Mononuclear cell (primary cell): Measurements from ENCODE around the gene MCRIP2. TPM values are rescaled to one million over a fixed set of nuclear protein-coding genes. Genes with fewer than 3 reads are reported as not detected.

Experiments
- H3K27me3 ChIP-seq: 2 replicates; pipeline ENCODE4 v1.6.0; 2011; ENCODE audit warnings: low read length, control low read depth; ENCODE audit not compliant: insufficient read depth
- H3K4me1 ChIP-seq: 2 replicates; pipeline ENCODE4 v1.5.1; 2011; ENCODE audit warnings: mild to moderate bottlenecking, low read length, control low read depth; ENCODE audit not compliant: insufficient read depth
- H3K4me3 ChIP-seq: 2 replicates; pipeline ENCODE4 v1.5.1; 2011; ENCODE audit warnings: mild to moderate bottlenecking, low read length, moderate library complexity
- H3K9me3 ChIP-seq: 2 replicates; pipeline ENCODE4 v1.5.1; 2011; ENCODE audit warnings: low read depth, mild to moderate bottlenecking, control low read depth, low read length
- total RNA-seq: library from RNA; depleted of rRNA; stranded (reverse); fragments of >200 nt; gene quantifications from one replicate; pipeline ENCODE4 v1.2.3, GENCODE V29; 2012

The MCRIP2 gene
- total RNA-seq, 1 donor = 18.5 TPM

GRCh38 chr16:694187-694862 is 52.7 kb downstream of the MCRIP2 start:
- H3K9me3 ChIP-seq = no peaks in the 10 kb centered on the region
- H3K4me3 ChIP-seq = peak overlapping the region; percentile 23
- peaks cover 29% of the 10 kb centered on the region for H3K4me1 ChIP-seq
- H3K27me3 ChIP-seq = peaks cover 26% of the 10 kb centered on the region

- Histone ChIP-seq H3K4me3 (peak overlapping the region; percentile 23), H3K27me3 (peaks cover 28% of the 10 kb centered on the region), H3K4me1 (peaks cover 25% of the 10 kb centered on the region), H3K9me3 (no peaks in the 10 kb centered on the region)
Observed at GRCh38 chr16:694863-695354, 53.3 kb downstream of the MCRIP2 start.

- Histone ChIP-seq H3K27me3 (peaks cover 31% of the 10 kb centered on the region), H3K4me1 (peaks cover 29% of the 10 kb centered on the region), H3K9me3 (no peaks in the 10 kb centered on the region), H3K4me3 (peak overlapping the region; percentile 23)
Observed at GRCh38 chr16:695355-696089, 53.9 kb downstream of the MCRIP2 start.

Other genes starting within 250 kb of the MCRIP2 start
- 15.0 TPM for gene NME4, start 244.6 kb upstream of the MCRIP2 start, total RNA-seq
- gene DECR2, start 239.9 kb upstream of the MCRIP2 start, total RNA-seq = 2.9 TPM
- 6.5 TPM for gene RAB11FIP3, start 216.2 kb upstream of the MCRIP2 start, total RNA-seq
- gene CAPN15, start 114.1 kb upstream of the MCRIP2 start, total RNA-seq = 31.2 TPM
- 0.10 TPM for gene PRR35, start 81.4 kb upstream of the MCRIP2 start, total RNA-seq
- 1.2 TPM for gene NHLRC4, start 74.8 kb upstream of the MCRIP2 start, total RNA-seq
- 8.5 TPM for gene PIGQ, start 71.9 kb upstream of the MCRIP2 start, total RNA-seq
- gene RAB40C, start 51.8 kb upstream of the MCRIP2 start, total RNA-seq = 6.6 TPM
- 0.31 TPM for gene WFIKKN1, start 10.8 kb upstream of the MCRIP2 start, total RNA-seq
- 49.0 TPM for gene METTL26, start 5.5 kb upstream of the MCRIP2 start, total RNA-seq
- gene WDR90, start 7.5 kb downstream of the MCRIP2 start, total RNA-seq = 4.6 TPM
- 45.2 TPM for gene RHOT2, start 26.3 kb downstream of the MCRIP2 start, total RNA-seq
- gene RHBDL1, start 33.8 kb downstream of the MCRIP2 start, total RNA-seq = 0.84 TPM
- gene STUB1, start 38.6 kb downstream of the MCRIP2 start, total RNA-seq = 39.0 TPM
- 25.0 TPM for gene JMJD8, start 42.5 kb downstream of the MCRIP2 start, total RNA-seq
- gene WDR24, start 48.6 kb downstream of the MCRIP2 start, total RNA-seq = 4.4 TPM
- gene FBXL16, start 64.0 kb downstream of the MCRIP2 start, total RNA-seq = 1.7 TPM
- 4.8 TPM for gene METRN, start 73.3 kb downstream of the MCRIP2 start, total RNA-seq
- 5.8 TPM for gene ANTKMT, start 79.3 kb downstream of the MCRIP2 start, total RNA-seq
- gene CCDC78, start 84.6 kb downstream of the MCRIP2 start, total RNA-seq = 1.0 TPM
- 4.6 TPM for gene HAGHL, start 85.3 kb downstream of the MCRIP2 start, total RNA-seq
- gene CIAO3, start 99.2 kb downstream of the MCRIP2 start, total RNA-seq = 22.7 TPM
- 0.21 TPM for gene MSLN, start 118.9 kb downstream of the MCRIP2 start, total RNA-seq
- gene RPUSD1, start 146.6 kb downstream of the MCRIP2 start, total RNA-seq = 10.4 TPM
- gene CHTF18, start 146.8 kb downstream of the MCRIP2 start, total RNA-seq = 8.8 TPM
- not detected for gene GNG13, start 158.9 kb downstream of the MCRIP2 start, total RNA-seq